HepG2 (cell line): ENCODE data around the gene CAMSAP1. TPM values are rescaled to one million over a fixed set of nuclear protein-coding genes. Genes with fewer than 3 reads are reported as not detected.

Source experiments
- FOXO1 ChIP-seq: sonication (generic); formaldehyde crosslinking; IDR thresholded peaks from 2 replicates; pipeline ENCODE4 v1.4.0; 2020; ENCODE audit warnings: missing genetic modification reagents
- GMEB2 ChIP-seq: IDR thresholded peaks from 2 replicates; pipeline ENCODE4 v1.6.1; 2016; ENCODE audit warnings: missing biosample characterization, missing genetic modification reagents, low read depth
- HDAC1 ChIP-seq: sonication (generic); formaldehyde crosslinking; IDR thresholded peaks from 2 replicates; pipeline ENCODE4 v1.5.1; 2020; ENCODE audit warnings: mild to moderate bottlenecking, missing genetic modification reagents
- NAIF1 ChIP-seq: sonication (generic); formaldehyde crosslinking; IDR thresholded peaks from 2 replicates; pipeline ENCODE4 v1.5.0; 2020; ENCODE audit warnings: mild to moderate bottlenecking, missing genetic modification reagents, borderline replicate concordance
- NCOA5 ChIP-seq: sonication (generic); formaldehyde crosslinking; IDR thresholded peaks from 2 replicates; pipeline ENCODE4 v1.4.0; 2020; ENCODE audit warnings: missing genetic modification reagents
- NFKBIZ ChIP-seq: IDR thresholded peaks from 2 replicates; pipeline ENCODE4 v1.6.1; 2018; ENCODE audit warnings: missing genetic modification reagents, missing compliant biosample characterization
- NPAS2 ChIP-seq: sonication (generic); formaldehyde crosslinking; IDR thresholded peaks from 2 replicates; pipeline ENCODE4 v1.8.0; 2022; ENCODE audit warnings: mild to moderate bottlenecking, missing genetic modification reagents, borderline replicate concordance
- NR2F1 ChIP-seq, 2 experiments: fragments of 450-650 bp in 1 of 2; formaldehyde crosslinking in 1 of 2; IDR thresholded peaks; 2 replicates each; pipeline versions ENCODE4 v1.5.0 to v1.6.1; 2016 to 2020; ENCODE audit warnings: mild to moderate bottlenecking in 1 of 2, missing compliant biosample characterization in 1 of 2, missing genetic modification reagents in 1 of 2, moderate library complexity in 1 of 2
- NR2F6 ChIP-seq, 2 experiments: IDR thresholded peaks; 2 replicates each; pipeline ENCODE4 v1.6.1; 2016; ENCODE audit warnings: antibody characterized with exemption in 1 of 2, mild to moderate bottlenecking in 1 of 2
- PHB2 ChIP-seq: fragments of 450-650 bp; IDR thresholded peaks from 2 replicates; pipeline ENCODE4 v1.6.1; 2018; ENCODE audit not compliant: partially characterized antibody
- PHF20 ChIP-seq: sonication (generic); formaldehyde crosslinking; IDR thresholded peaks from 2 replicates; pipeline ENCODE4 v1.5.0; 2020; ENCODE audit warnings: mild to moderate bottlenecking, missing genetic modification reagents
- SRY ChIP-seq: sonication (generic); formaldehyde crosslinking; IDR thresholded peaks from 2 replicates; pipeline ENCODE4 v1.8.0; 2022; ENCODE audit warnings: mild to moderate bottlenecking, missing genetic modification reagents
- STAT6 ChIP-seq: sonication (generic); formaldehyde crosslinking; IDR thresholded peaks from 2 replicates; pipeline ENCODE4 v1.4.0; 2020; ENCODE audit warnings: missing genetic modification reagents, mild to moderate bottlenecking, borderline replicate concordance
- TAF1 ChIP-seq: sonication (generic); formaldehyde crosslinking; IDR thresholded peaks from 2 replicates; pipeline ENCODE4 v1.4.0; 2020; ENCODE audit warnings: missing genetic modification reagents
- TAF15 ChIP-seq: fragments of 200-400 bp; formaldehyde crosslinking; IDR thresholded peaks from one replicate; pipeline ENCODE4 v1.6.1; 2018; ENCODE audit warnings: mild to moderate bottlenecking, low read depth, low read length; ENCODE audit not compliant: poor library complexity, severe bottlenecking
- ZBTB4 ChIP-seq: sonication (generic); formaldehyde crosslinking; IDR thresholded peaks from 2 replicates; pipeline ENCODE4 v1.4.0; 2020; ENCODE audit warnings: missing genetic modification reagents, mild to moderate bottlenecking, borderline replicate concordance
- ZFY ChIP-seq: sonication (generic); formaldehyde crosslinking; IDR thresholded peaks from 2 replicates; pipeline ENCODE4 v1.4.0; 2020; ENCODE audit warnings: missing genetic modification reagents
- ZNF333 ChIP-seq: sonication (generic); formaldehyde crosslinking; IDR thresholded peaks from 2 replicates; pipeline ENCODE4 v1.4.0; 2020; ENCODE audit warnings: mild to moderate bottlenecking, missing genetic modification reagents, borderline replicate concordance
- ZNF567 ChIP-seq: sonication (generic); formaldehyde crosslinking; IDR thresholded peaks from 2 replicates; pipeline ENCODE4 v1.8.1; 2023; ENCODE audit warnings: mild to moderate bottlenecking, missing genetic modification reagents, borderline replicate concordance
- ZNF598 ChIP-seq: sonication (generic); formaldehyde crosslinking; IDR thresholded peaks from 2 replicates; pipeline ENCODE4 v1.5.1; 2020; ENCODE audit warnings: mild to moderate bottlenecking, missing genetic modification reagents, borderline replicate concordance
- ZNF607 ChIP-seq: sonication (generic); formaldehyde crosslinking; IDR thresholded peaks from 2 replicates; pipeline ENCODE4 v1.5.1; 2020; ENCODE audit warnings: missing genetic modification reagents, mild to moderate bottlenecking, borderline replicate concordance
- ZNF773 ChIP-seq: sonication (generic); formaldehyde crosslinking; IDR thresholded peaks from 2 replicates; pipeline ENCODE4 v1.4.0; 2020; ENCODE audit warnings: missing genetic modification reagents, borderline replicate concordance
- ZSCAN30 ChIP-seq: sonication (generic); formaldehyde crosslinking; IDR thresholded peaks from 2 replicates; pipeline ENCODE4 v1.5.0; 2020; ENCODE audit warnings: mild to moderate bottlenecking, missing genetic modification reagents
- polyA plus RNA-seq, 8 experiments: library from polyadenylated mRNA; depleted of rRNA in 3 of 8; stranded (reverse) in 7 of 8; unstranded in 1 of 8; fragments of >200 nt; fragmentation: Illumina TruSeq in 4 of 8; extraction: Trizol in 4 of 8; gene quantifications; 2 replicates each; pipeline versions ENCODE4 v1.2.1 to v1.2.3, GENCODE V29; 2011 to 2016; ENCODE audit warnings: low read depth in 4 of 8, missing spikeins in 1 of 8, mixed read lengths in 1 of 8; ENCODE audit not compliant: insufficient read depth in 1 of 8
- total RNA-seq, 5 experiments: library from RNA; depleted of rRNA; stranded (reverse); fragments of >200 nt; fragmentation: Illumina TruSeq; extraction: Trizol; gene quantifications; 2 replicates each; pipeline ENCODE4 v1.2.3, GENCODE V29; 2016; ENCODE audit warnings: low read depth in 1 of 5

Gene CAMSAP1
- total and polyA plus RNA-seq, 2 of the 13 experiments (the other 11 are each of a cell fraction or from before 2014, with no cell fraction given) = 3.8 to 12.4 TPM

GRCh38 chr9:135906291-135907005 is 898 bp downstream of the CAMSAP1 start (continued):
- TF ChIP-seq NR2F6 (IDR thresholded peaks at IDR 0.05) (no peak), NR2F6 (CRISPR knock-in tag; IDR thresholded peaks at IDR 0.05) (no peak), ZFY (CRISPR knock-in tag) (peak; percentile 28; the same call in 1 of the 2 replicates), PHF20 (CRISPR knock-in tag) (no peak), NCOA5 (no peak), GMEB2 (CRISPR knock-in tag) (no peak), ZNF607 (no peak; the same call in 1 of the 2 replicates), ZSCAN30 (no peak), ZNF567 (CRISPR knock-in tag) (no peak), ZNF598 (CRISPR knock-in tag) (no peak), FOXO1 (0 out of 2 replicates have a peak, but pooled peaks have one; percentile 9), ZNF333 (CRISPR knock-in tag) (no peak), NFKBIZ (CRISPR knock-in tag) (no peak), TAF15 (no peak), ZBTB4 (CRISPR knock-in tag) (no peak), STAT6 (CRISPR knock-in tag) (no peak), SRY (CRISPR knock-in tag) (peak; percentile 40; the same call in 1 of the 2 replicates), NPAS2 (CRISPR knock-in tag) (no peak), NAIF1 (CRISPR knock-in tag) (peak; percentile 79; the same call in 1 of the 2 replicates), NR2F1 (CRISPR knock-in tag; IDR thresholded peaks at IDR 0.05) (no peak), TAF1 (peak; percentile 15; the same call in 1 of the 2 replicates), PHB2 (no peak), ZNF773 (CRISPR knock-in tag) (0 out of 2 replicates have a peak, but pooled peaks have one; percentile 17), HDAC1 (CRISPR knock-in tag) (peak; percentile 12; the same call in 1 of the 2 replicates)
